ENCODE measurements around the gene SPECC1. TPM values are rescaled to one million over a fixed set of nuclear protein-coding genes. Genes with fewer than 3 reads are reported as not detected.

SPECC1 gene
- total RNA-seq, 1 experiment from 2014 or later = 46.4 TPM

- Histone ChIP-seq H3K9me3 (ENCODE audit: low read length) (no peaks in the 10 kb centered on the region), H3K9me2 (replicated peaks; ENCODE audit: low read length) (no peaks in the 10 kb centered on the region), H2AFZ (ENCODE audit: low read length) (peak within 1 kb of the TSS; percentile 94), H3K4me3 (ENCODE audit: low read length) (peak within 1 kb of the TSS; percentile 92), H3F3A (ENCODE audit: low read length, unreplicated experiment) (no peaks in the 10 kb centered on the region), H3K79me2 (ENCODE audit: low read length) (peaks cover 58% of the 10 kb centered on the region), H3K4me2 (ENCODE audit: low read length) (peak within 1 kb of the TSS; percentile 93), H3K27me3 (ENCODE audit: low read length) (no peaks in the 10 kb centered on the region), H3K36me3 (ENCODE audit: low read depth, low read length) (no peaks in the 10 kb centered on the region; the same call in 1 of the 2 replicates), H3K4me1 (ENCODE audit: insufficient read depth, low read length) (peaks cover 9% of the 10 kb centered on the region; the same call in 1 of the 2 replicates), H3K27ac (ENCODE audit: low read length) (peak within 1 kb of the TSS; percentile 42), H4K20me1 (ENCODE audit: low read length) (no peaks in the 10 kb centered on the region), H3K9ac (ENCODE audit: low read length) (peak within 1 kb of the TSS; percentile 96)
- TF ChIP-seq CTCF (conservative IDR thresholded peaks at IDR 0.05; ENCODE audit: low read depth, low read length) (no peak), EZH2phosphoT487 (IDR thresholded peaks at IDR 0.05; ENCODE audit: borderline replicate concordance, low read length) (no peak), EZH2 (IDR thresholded peaks at IDR 0.05; ENCODE audit: low read length, unreplicated experiment) (no peak)
- ChIA-PET CTCF (interaction anchor here (0.6 kb wide), 1 partner anchor 1347 kb away, joined by 5 read pairs; no protein-coding TSS in a partner anchor), POLR2A (ENCODE audit: unreplicated experiment) (no interaction called here)
- intact Hi-C loops (cut with micrococcal nuclease) = no loop called here
- peak; percentile 87 for DNase-seq
- BruUV-seq (replicated peaks) = no TSS peak
- peak; percentile 95 for ATAC-seq
Measured at GRCh38 chr17:19977293-19978208, 31.6 kb upstream of the SPECC1 start, which contains the start of gene AKAP10. Gene AKAP10, minus strand, starts transcription at chr17:19977828. Its CDS starts 149 bp downstream, at chr17:19977679.

- H3K9me2 ChIP-seq (replicated peaks; ENCODE audit: low read length) = no peaks in the 10 kb centered on the region
- no peaks in the 10 kb centered on the region for H4K20me1 ChIP-seq (ENCODE audit: low read length)
- intact Hi-C loops (cut with micrococcal nuclease) = no loop called here
- no peak for TF ChIP-seq EZH2 (IDR thresholded peaks at IDR 0.05; ENCODE audit: low read length, unreplicated experiment)
- TF ChIP-seq EZH2phosphoT487 (IDR thresholded peaks at IDR 0.05; ENCODE audit: borderline replicate concordance, low read length) = no peak
- ChIA-PET CTCF (no interaction called here), POLR2A (ENCODE audit: unreplicated experiment) (no interaction called here)
- H3K4me3 ChIP-seq (ENCODE audit: low read length) = peak overlapping the region; percentile 92
- H3K9ac ChIP-seq (ENCODE audit: low read length) = peak overlapping the region; percentile 96
- peak overlapping the region; percentile 9; the same call in 1 of the 2 replicates for H3K27ac ChIP-seq (ENCODE audit: low read length)
- no peak for ATAC-seq
- H3K36me3 ChIP-seq (ENCODE audit: low read depth, low read length) = no peaks in the 10 kb centered on the region; the same call in 1 of the 2 replicates
- peaks cover 9% of the 10 kb centered on the region; the same call in 1 of the 2 replicates for H3K4me1 ChIP-seq (ENCODE audit: insufficient read depth, low read length)
- H3F3A ChIP-seq (ENCODE audit: low read length, unreplicated experiment) = no peaks in the 10 kb centered on the region
- H2AFZ ChIP-seq (ENCODE audit: low read length) = peak overlapping the region; percentile 94
- no peak for DNase-seq
- no peaks in the 10 kb centered on the region for H3K9me3 ChIP-seq (ENCODE audit: low read length)
- BruUV-seq (replicated peaks) = no TSS peak
- no peaks in the 10 kb centered on the region for H3K27me3 ChIP-seq (ENCODE audit: low read length)
- peak overlapping the region; percentile 93 for H3K4me2 ChIP-seq (ENCODE audit: low read length)
- peaks cover 50% of the 10 kb centered on the region for H3K79me2 ChIP-seq (ENCODE audit: low read length)
Measured at GRCh38 chr17:19978209-19978802, 30.9 kb upstream of the SPECC1 start.

- Histone ChIP-seq H3K4me2 (ENCODE audit: low read length) (no peak overlapping the region), H3K9ac (ENCODE audit: low read length) (no peak overlapping the region), H3K9me2 (replicated peaks; ENCODE audit: low read length) (no peaks in the 10 kb centered on the region), H3K4me1 (ENCODE audit: insufficient read depth, low read length) (peaks cover 9% of the 10 kb centered on the region; the same call in 1 of the 2 replicates), H3K9me3 (ENCODE audit: low read length) (no peaks in the 10 kb centered on the region), H3K36me3 (ENCODE audit: low read depth, low read length) (no peaks in the 10 kb centered on the region; the same call in 1 of the 2 replicates), H3K79me2 (ENCODE audit: low read length) (peaks cover 45% of the 10 kb centered on the region), H4K20me1 (ENCODE audit: low read length) (no peaks in the 10 kb centered on the region), H2AFZ (ENCODE audit: low read length) (no peak overlapping the region), H3K27ac (ENCODE audit: low read length) (no peak overlapping the region), H3K4me3 (ENCODE audit: low read length) (no peak overlapping the region), H3F3A (ENCODE audit: low read length, unreplicated experiment) (no peaks in the 10 kb centered on the region), H3K27me3 (ENCODE audit: low read length) (no peaks in the 10 kb centered on the region)
- intact Hi-C loops (cut with micrococcal nuclease) = no loop called here
- no peak for TF ChIP-seq CTCF (conservative IDR thresholded peaks at IDR 0.05; ENCODE audit: low read depth, low read length)
- TF ChIP-seq EZH2 (IDR thresholded peaks at IDR 0.05; ENCODE audit: low read length, unreplicated experiment) = no peak
- TF ChIP-seq EZH2phosphoT487 (IDR thresholded peaks at IDR 0.05; ENCODE audit: borderline replicate concordance, low read length) = no peak
- TSS peak; percentile 35 for BruUV-seq (replicated peaks)
- ChIA-PET POLR2A (ENCODE audit: unreplicated experiment) (no interaction called here), CTCF (no interaction called here)
- DNase-seq (no peak), ATAC-seq (no peak)
Measured at GRCh38 chr17:19978805-19979211, 30.4 kb upstream of the SPECC1 start.

Measured in PC-3 (cell line).